ENCODE measurements around the gene TFCP2L1.

GRCh38 chr2:121199281-121200010, 85.6 kb downstream of the TFCP2L1 start:
- TF ChIP-seq CTCF (conservative IDR thresholded peaks at IDR 0.05; ENCODE audit: low read depth, low read length) (no peak), NFE2L2 (IDR thresholded peaks at IDR 0.05; ENCODE audit: low read depth, low read length) (no peak), MAFK (IDR thresholded peaks at IDR 0.05; ENCODE audit: low read depth, low read length) (no peak), MAZ (IDR thresholded peaks at IDR 0.05; ENCODE audit: borderline replicate concordance, low read depth, low read length) (no peak), POLR2A (IDR thresholded peaks at IDR 0.05; ENCODE audit: low read depth, low read length) (no peak), RAD21 (IDR thresholded peaks at IDR 0.05; ENCODE audit: low read length) (no peak), BHLHE40 (IDR thresholded peaks at IDR 0.05; ENCODE audit: low read depth, low read length) (no peak), SMC3 (IDR thresholded peaks at IDR 0.05; ENCODE audit: low read depth, low read length) (no peak), RFX5 (IDR thresholded peaks at IDR 0.05; ENCODE audit: low read depth, low read length) (no peak), FOS (IDR thresholded peaks at IDR 0.05; ENCODE audit: low read depth, low read length) (no peak), USF2 (IDR thresholded peaks at IDR 0.05; ENCODE audit: low read depth, low read length) (no peak), CHD1 (IDR thresholded peaks at IDR 0.05; ENCODE audit: low read depth, low read length) (no peak), MXI1 (IDR thresholded peaks at IDR 0.05; ENCODE audit: borderline replicate concordance, low read depth, low read length) (no peak)
